ENCODE measurements around the gene LRIT3. TPM values are rescaled to one million over a fixed set of nuclear protein-coding genes. Genes with fewer than 3 reads are reported as not detected.
"Not testable (repeated sequence)": the region's sequence is repeated elsewhere in the genome, so short reads cannot be mapped to it uniquely, and the experiment has no call there.

The LRIT3 gene
- total RNA-seq, 1 donor from 2014 or later: not detected

GRCh38 chr4:109861916-109862511, 14.1 kb downstream of the LRIT3 start:
- intact Hi-C loops (cut with micrococcal nuclease): no loop called here
- Mint-ChIP-seq H3K36me3 (ENCODE audit: low read depth) (no peaks in the 10 kb centered on the region), H3K4me3 (no peak overlapping the region)

GRCh38 chr4:109864134-109864533, 16.2 kb downstream of the LRIT3 start:
- H3K4me1 Mint-ChIP-seq (ENCODE audit: low read depth): no peaks in the 10 kb centered on the region
- no peaks in the 10 kb centered on the region for H3K36me3 Mint-ChIP-seq (ENCODE audit: low read depth)
- H3K27me3 Mint-ChIP-seq (ENCODE audit: insufficient read depth): no peaks in the 10 kb centered on the region
- intact Hi-C loops (cut with micrococcal nuclease): no loop called here
- no peak for DNase-seq (ENCODE audit: low spot score)
- H3K9me3 Mint-ChIP-seq: peaks cover 6% of the 10 kb centered on the region
- no peak overlapping the region for H3K4me3 Mint-ChIP-seq
- no peak overlapping the region for H3K27ac Mint-ChIP-seq

More at GRCh38 chr4:109861916-109862511, 14.1 kb downstream of the LRIT3 start:
- Mint-ChIP-seq H3K4me1 (ENCODE audit: low read depth) (no peaks in the 10 kb centered on the region), H3K9me3 (peaks cover 10% of the 10 kb centered on the region), H3K27me3 (ENCODE audit: insufficient read depth) (no peaks in the 10 kb centered on the region), H3K27ac (no peak overlapping the region)
- no peak for DNase-seq (ENCODE audit: low spot score)

GRCh38 chr4:109870061-109870460, 22.2 kb downstream of the LRIT3 start:
- no peaks in the 10 kb centered on the region for H3K4me1 Mint-ChIP-seq (ENCODE audit: low read depth)
- no peak overlapping the region for H3K27ac Mint-ChIP-seq
- DNase-seq (ENCODE audit: low spot score): no peak
- H3K4me3 Mint-ChIP-seq: no peak overlapping the region
- intact Hi-C loops (cut with micrococcal nuclease): no loop called here
- no peaks in the 10 kb centered on the region for H3K9me3 Mint-ChIP-seq
- no peaks in the 10 kb centered on the region for H3K27me3 Mint-ChIP-seq (ENCODE audit: insufficient read depth)
- H3K36me3 Mint-ChIP-seq (ENCODE audit: low read depth): no peaks in the 10 kb centered on the region

GRCh38 chr4:109872065-109872464, 24.2 kb downstream of the LRIT3 start:
- DNase-seq (ENCODE audit: low spot score): no peak
- Mint-ChIP-seq H3K9me3 (no peaks in the 10 kb centered on the region), H3K36me3 (ENCODE audit: low read depth) (no peaks in the 10 kb centered on the region), H3K4me1 (ENCODE audit: low read depth) (no peaks in the 10 kb centered on the region), H3K27ac (no peak overlapping the region), H3K4me3 (no peak overlapping the region), H3K27me3 (ENCODE audit: insufficient read depth) (no peaks in the 10 kb centered on the region)
- intact Hi-C loops (cut with micrococcal nuclease): no loop called here

GRCh38 chr4:109872950-109873656, 25.2 kb downstream of the LRIT3 start:
- no peaks in the 10 kb centered on the region for H3K4me1 Mint-ChIP-seq (ENCODE audit: low read depth)
- no peaks in the 10 kb centered on the region for H3K9me3 Mint-ChIP-seq
- H3K36me3 Mint-ChIP-seq (ENCODE audit: low read depth): no peaks in the 10 kb centered on the region

GRCh38 chr4:109873791-109874514, 26.0 kb downstream of the LRIT3 start:
- H3K9me3 Mint-ChIP-seq: no peaks in the 10 kb centered on the region
- intact Hi-C loops (cut with micrococcal nuclease): no loop called here

More at GRCh38 chr4:109872950-109873656, 25.2 kb downstream of the LRIT3 start:
- peaks cover 3% of the 10 kb centered on the region for H3K27me3 Mint-ChIP-seq (ENCODE audit: insufficient read depth)
- intact Hi-C loops (cut with micrococcal nuclease): no loop called here
- no peak for DNase-seq (ENCODE audit: low spot score)
- H3K4me3 Mint-ChIP-seq: no peak overlapping the region
- H3K27ac Mint-ChIP-seq: no peak overlapping the region

GRCh38 chr4:109875106-109875505, 27.2 kb downstream of the LRIT3 start:
- Mint-ChIP-seq H3K27me3 (ENCODE audit: insufficient read depth) (peaks cover 3% of the 10 kb centered on the region), H3K4me1 (ENCODE audit: low read depth) (no peaks in the 10 kb centered on the region), H3K4me3 (no peak overlapping the region), H3K36me3 (ENCODE audit: low read depth) (no peaks in the 10 kb centered on the region), H3K9me3 (no peaks in the 10 kb centered on the region), H3K27ac (no peak overlapping the region)
- intact Hi-C loops (cut with micrococcal nuclease): no loop called here
- DNase-seq (ENCODE audit: low spot score): no peak

More at GRCh38 chr4:109873791-109874514, 26.0 kb downstream of the LRIT3 start:
- Mint-ChIP-seq H3K4me1 (ENCODE audit: low read depth) (no peaks in the 10 kb centered on the region), H3K27me3 (ENCODE audit: insufficient read depth) (peaks cover 3% of the 10 kb centered on the region), H3K27ac (no peak overlapping the region), H3K36me3 (ENCODE audit: low read depth) (no peaks in the 10 kb centered on the region), H3K4me3 (no peak overlapping the region)
- DNase-seq (ENCODE audit: low spot score): no peak

- intact Hi-C loops (cut with micrococcal nuclease); DNase-seq (ENCODE audit: low spot score); H3K4me3 Mint-ChIP-seq; H3K36me3 Mint-ChIP-seq (ENCODE audit: low read depth); H3K27me3 Mint-ChIP-seq (ENCODE audit: insufficient read depth); H3K9me3 Mint-ChIP-seq; H3K27ac Mint-ChIP-seq; H3K4me1 Mint-ChIP-seq (ENCODE audit: low read depth): not testable (repeated sequence)
Measured at GRCh38 chr4:109875553-109875952, 27.6 kb downstream of the LRIT3 start.

- Mint-ChIP-seq H3K27me3 (ENCODE audit: insufficient read depth) (peaks cover 5% of the 10 kb centered on the region), H3K4me3 (no peak overlapping the region), H3K36me3 (ENCODE audit: low read depth) (no peaks in the 10 kb centered on the region), H3K27ac (no peak overlapping the region), H3K9me3 (no peaks in the 10 kb centered on the region), H3K4me1 (ENCODE audit: low read depth) (no peaks in the 10 kb centered on the region)
- DNase-seq (ENCODE audit: low spot score): no peak
- intact Hi-C loops (cut with micrococcal nuclease): no loop called here
Measured at GRCh38 chr4:109876634-109877265, 28.8 kb downstream of the LRIT3 start.

- Mint-ChIP-seq H3K27me3 (ENCODE audit: insufficient read depth) (peaks cover 9% of the 10 kb centered on the region), H3K4me1 (ENCODE audit: low read depth) (no peaks in the 10 kb centered on the region), H3K4me3 (no peak overlapping the region), H3K27ac (no peak overlapping the region), H3K9me3 (no peaks in the 10 kb centered on the region), H3K36me3 (ENCODE audit: low read depth) (no peaks in the 10 kb centered on the region)
- DNase-seq (ENCODE audit: low spot score): no peak
- intact Hi-C loops (cut with micrococcal nuclease): no loop called here
Measured at GRCh38 chr4:109877400-109877799, 29.5 kb downstream of the LRIT3 start.

- no peaks in the 10 kb centered on the region for H3K9me3 Mint-ChIP-seq
- no peak overlapping the region for H3K27ac Mint-ChIP-seq
- no peak for DNase-seq (ENCODE audit: low spot score)
- intact Hi-C loops (cut with micrococcal nuclease): no loop called here
- H3K4me1 Mint-ChIP-seq (ENCODE audit: low read depth): no peaks in the 10 kb centered on the region
- H3K4me3 Mint-ChIP-seq: no peak overlapping the region
- H3K27me3 Mint-ChIP-seq (ENCODE audit: insufficient read depth): peaks cover 9% of the 10 kb centered on the region
- H3K36me3 Mint-ChIP-seq (ENCODE audit: low read depth): no peaks in the 10 kb centered on the region
Measured at GRCh38 chr4:109878355-109878754, 30.4 kb downstream of the LRIT3 start.

- peaks cover 10% of the 10 kb centered on the region for H3K27me3 Mint-ChIP-seq (ENCODE audit: insufficient read depth)
- H3K4me3 Mint-ChIP-seq: no peak overlapping the region
- DNase-seq (ENCODE audit: low spot score): no peak
- H3K4me1 Mint-ChIP-seq (ENCODE audit: low read depth): no peaks in the 10 kb centered on the region
- H3K9me3 Mint-ChIP-seq: no peaks in the 10 kb centered on the region
- intact Hi-C loops (cut with micrococcal nuclease): no loop called here
- no peaks in the 10 kb centered on the region for H3K36me3 Mint-ChIP-seq (ENCODE audit: low read depth)
- no peak overlapping the region for H3K27ac Mint-ChIP-seq
Measured at GRCh38 chr4:109879081-109879480, 31.2 kb downstream of the LRIT3 start.

Measured in activated T-helper 1 cell treated with anti-CD3 and anti-CD28 coated beads, Interleukin-12 subunit alpha, Interleukin-12 subunit beta, Interleukin-2, Interleukin-4 antibody, amounts not matched to agents 30 ng/mL and 10 ng/mL and 1 ng/mL, durations not matched to agents 14 hours and 24 hours and 36 hours (primary cell).